ACHN (cell line): ENCODE data around the gene CHST13.
"Not testable (repeated sequence)": the region's sequence is repeated elsewhere in the genome, so short reads cannot be mapped to it uniquely, and the experiment has no call there.

Experiments
- DNase-seq: peaks from one replicate; pipeline ENCODE4 v3.0.0-alpha.2; 2015
- in situ Hi-C: cut with HindIII; loops from 2 replicates; pipeline ENCODE4 v1.10.0; 2017; ENCODE audit warnings: low sequenced_read_pairs, low pct_ligation_motif_present, low pct_unique_long_range_greater_than_20kb

CHST13 gene

DNA sequence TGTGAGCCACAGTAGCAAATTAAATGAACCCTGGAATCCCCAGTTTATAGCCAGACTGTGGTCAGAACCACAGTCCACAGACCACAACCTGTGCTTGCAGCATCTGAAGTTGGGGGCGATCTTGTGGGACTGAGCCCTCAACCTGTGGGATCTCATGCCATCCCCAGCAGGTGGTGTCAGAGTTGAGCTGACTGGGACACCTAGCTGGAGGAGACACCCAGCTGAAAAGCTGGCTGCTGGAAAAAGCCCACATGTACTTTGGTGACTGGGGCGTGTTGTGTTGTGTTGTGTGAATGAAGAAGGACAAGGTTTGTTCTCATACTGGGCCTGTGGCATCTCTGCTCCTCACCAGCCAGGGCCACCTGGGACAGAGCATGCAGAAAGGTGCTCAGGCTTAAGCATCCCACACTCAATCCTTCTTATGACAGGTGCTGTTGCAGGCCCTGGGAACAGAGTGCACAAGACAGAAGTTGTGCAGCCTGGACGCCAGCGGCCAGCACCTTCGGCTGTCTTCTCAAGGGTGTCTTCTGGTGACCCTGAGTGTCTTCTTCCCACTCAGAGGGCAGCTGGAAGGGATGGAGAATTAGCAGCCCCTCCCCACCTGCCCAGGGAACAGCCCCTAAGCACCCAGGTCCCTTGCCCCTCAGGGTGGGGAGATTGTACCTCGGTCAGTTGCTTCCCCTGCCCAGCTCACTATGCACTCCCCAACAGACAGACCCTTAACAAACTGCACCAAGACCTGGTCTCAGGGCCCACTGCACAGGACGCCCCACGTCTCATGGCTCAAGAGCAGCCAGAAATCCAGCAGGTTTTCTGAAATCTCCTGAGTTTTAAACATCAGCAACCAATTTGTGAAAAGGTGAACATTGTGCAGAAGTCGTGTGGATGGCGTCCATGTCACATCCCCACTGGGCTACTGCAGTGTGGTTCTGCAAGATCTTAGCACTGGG is 4.2 kb upstream of the CHST13 start:
- in situ Hi-C loops, result no loop called here
- DNase-seq, result no peak

- in situ Hi-C loops, result no loop called here
- DNase-seq, result no peak
Observed at GRCh38 chr3:126521122-126521891, 2.6 kb upstream of the CHST13 start.

DNA sequence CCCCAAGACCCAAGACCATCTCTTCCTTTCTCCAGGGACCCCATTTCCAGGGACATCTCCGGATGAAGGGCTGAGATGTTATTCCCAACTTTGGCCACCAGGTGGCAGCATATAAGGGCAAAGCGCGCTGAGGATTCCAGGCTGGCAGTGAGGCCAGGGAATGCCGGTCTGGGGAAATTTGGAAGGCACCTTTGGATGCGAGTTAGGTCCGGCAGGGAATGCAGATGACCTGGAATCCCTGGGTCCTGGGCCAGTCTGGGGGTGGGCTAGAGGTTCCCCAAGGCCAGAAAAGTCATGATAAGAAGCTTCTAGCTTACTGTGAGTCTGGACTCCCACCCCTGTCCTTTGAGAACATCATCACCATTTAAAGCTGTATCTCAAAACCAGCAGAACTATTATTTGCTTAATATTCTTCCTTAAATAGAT is 1.6 kb upstream of the CHST13 start:
- DNase-seq, result peak; percentile 54
- in situ Hi-C loops, result no loop called here

- peak; percentile 62 for DNase-seq
- in situ Hi-C loops, result no loop called here
Observed at GRCh38 chr3:126524429-126524988, 554 bp downstream of the CHST13 start.

GRCh38 chr3:126525091-126525852 is 1.3 kb downstream of the CHST13 start:
- DNase-seq, result no peak
- in situ Hi-C loops, result no loop called here

DNA sequence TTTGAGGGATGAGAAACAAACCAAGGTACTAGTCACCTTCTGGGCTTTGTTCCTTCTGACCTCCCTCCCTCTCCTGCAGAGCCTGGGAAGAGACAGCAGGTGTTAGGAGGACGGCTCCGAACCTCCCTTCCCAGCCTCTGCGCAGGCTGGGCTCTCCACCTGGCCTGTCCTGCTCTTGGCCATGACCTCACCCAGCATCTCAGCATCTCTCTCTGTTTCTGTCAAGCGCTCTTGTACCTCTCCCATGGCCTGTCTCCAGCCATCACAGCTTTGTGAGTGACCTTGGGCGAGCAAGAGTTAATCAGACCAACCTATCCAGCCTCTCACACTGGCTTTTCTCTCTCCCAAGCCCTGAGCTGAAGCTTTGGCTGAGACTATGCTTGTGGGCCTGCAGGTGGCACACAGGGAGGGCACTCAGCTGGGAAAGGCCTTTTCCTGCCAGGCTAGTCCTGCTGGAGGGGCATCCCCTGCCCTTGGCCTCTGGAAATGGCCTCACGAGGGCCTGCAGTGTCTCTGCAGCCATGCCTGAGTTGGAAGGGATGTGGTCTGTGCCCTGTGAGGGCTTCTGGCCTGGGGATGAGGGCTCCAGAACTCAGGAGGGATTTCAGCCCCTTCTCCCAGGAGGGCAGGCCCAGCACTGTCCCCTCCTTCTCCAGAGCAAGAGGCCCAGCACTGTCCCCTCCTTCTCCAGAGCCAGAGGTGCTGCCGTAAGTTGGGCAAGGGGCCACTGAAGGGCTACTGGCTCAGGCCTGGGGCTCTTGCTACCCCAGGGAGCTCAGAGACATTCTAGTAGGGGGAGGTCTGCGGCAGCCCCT is 2.1 kb downstream of the CHST13 start:
- in situ Hi-C loops, result no loop called here
- no peak for DNase-seq

DNA sequence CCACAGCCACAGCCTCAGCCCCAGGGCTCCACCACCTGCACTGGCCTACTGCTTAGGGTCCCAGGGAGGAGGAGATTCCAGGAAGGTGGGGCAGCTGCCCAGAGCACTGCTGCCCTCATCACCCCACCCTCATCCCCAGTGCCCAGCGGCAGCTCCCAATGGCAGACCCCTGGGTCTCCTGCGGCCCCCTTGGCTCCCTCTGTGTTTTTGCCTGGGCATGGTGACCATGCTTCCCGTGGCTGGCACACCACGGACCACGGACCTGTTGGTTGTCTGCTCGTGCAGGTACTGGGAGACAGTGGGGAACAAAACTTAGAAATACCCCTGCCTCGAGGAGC is 2.7 kb downstream of the CHST13 start:
- in situ Hi-C loops, result no loop called here

DNA sequence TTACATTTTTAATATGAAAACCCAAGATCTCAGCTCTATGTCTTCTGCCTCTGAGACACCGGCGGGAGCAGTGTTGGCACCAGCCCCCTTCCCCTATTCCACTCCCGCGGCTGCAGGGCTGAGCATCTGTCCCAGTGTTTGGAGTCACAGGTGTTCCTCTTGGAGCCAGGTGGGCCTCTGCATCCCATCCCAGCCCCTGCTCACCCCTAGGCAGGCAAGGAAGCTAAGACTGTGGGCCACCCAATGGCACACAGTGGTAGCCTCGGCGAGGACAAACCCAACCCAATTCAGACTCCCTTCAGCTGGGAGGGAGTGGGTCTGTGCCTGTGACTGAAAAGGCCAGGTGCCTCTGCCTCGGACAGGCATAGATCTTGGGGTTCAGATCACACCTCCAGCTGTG is 3.1 kb downstream of the CHST13 start:
- DNase-seq, result no peak
- in situ Hi-C loops, result no loop called here

More for the DNA sequence above, 2.7 kb downstream of the CHST13 start:
- no peak for DNase-seq

DNA sequence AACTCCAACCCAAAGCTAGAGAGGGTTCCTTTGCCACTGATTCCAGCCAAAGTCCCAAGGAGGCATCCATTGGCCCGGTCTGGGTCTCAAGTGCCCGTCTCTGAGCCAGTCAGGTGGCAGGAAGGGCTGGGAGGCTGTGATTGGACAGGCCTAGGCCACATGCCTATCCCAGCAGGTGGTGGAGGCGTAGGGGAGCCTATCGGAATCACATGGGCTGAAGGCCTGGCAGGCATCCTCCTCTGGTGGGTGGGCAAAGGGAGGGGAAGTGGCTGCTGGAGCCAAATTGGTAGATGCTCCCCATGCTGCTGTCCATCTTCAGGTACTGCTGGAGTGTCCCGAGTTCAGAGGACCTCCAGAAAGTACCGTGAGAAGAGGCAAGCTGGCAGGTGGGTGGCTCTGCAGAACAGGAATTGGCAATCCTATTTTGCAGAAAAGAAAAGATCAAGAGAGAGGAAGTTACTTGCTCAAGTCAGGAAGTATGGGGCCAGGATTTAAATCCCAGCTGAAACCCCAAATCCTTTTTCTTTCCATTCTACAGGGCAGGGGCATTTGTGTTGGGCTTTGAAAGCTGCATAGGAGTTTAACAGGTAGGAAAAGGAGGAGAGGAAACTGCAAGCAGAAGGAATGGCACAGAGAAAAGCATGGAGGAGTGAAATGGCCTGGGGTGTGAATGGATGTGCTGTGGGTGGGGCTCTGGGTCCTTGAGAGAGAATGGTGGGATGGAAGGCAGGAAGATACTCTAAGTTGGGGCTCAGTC is 3.7 kb downstream of the CHST13 start:
- in situ Hi-C loops, result no loop called here
- DNase-seq, result no peak

- no peak for DNase-seq
- in situ Hi-C loops, result no loop called here
Observed at GRCh38 chr3:126528419-126528799, 4.5 kb downstream of the CHST13 start.

GRCh38 chr3:126528800-126529541 is 5.0 kb downstream of the CHST13 start:
- in situ Hi-C loops, result no loop called here
- peak; percentile 66 for DNase-seq

DNA sequence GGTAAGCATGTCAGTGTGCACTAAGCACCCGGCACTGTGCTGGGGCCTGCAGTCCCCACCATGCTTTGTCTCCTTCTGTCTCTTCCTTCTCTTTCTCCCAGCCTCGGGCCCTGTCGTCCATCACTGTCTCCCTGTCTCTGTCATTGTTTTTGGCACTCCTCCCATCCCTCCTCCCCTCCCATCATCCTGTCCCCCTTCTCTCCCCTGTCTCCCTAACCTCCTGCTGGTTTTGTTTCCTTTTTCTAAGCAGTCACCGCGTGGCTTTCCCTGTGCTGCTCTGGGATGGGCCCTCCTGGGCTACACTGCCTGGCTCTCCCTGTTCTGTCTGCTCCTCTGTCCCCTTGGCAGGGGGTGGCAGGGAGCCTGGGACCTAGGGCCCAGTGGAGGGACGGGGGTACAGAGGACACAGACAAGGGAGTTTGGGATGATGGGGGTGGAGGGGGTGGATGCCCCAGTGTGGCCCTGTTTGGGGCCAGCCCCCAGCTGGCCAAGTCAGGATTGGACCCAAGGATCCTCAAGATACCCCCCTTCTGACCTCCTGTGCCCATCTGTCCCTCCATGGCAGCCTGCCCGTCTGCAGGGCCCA is 5.7 kb downstream of the CHST13 start:
- no peak for DNase-seq
- in situ Hi-C loops, result no loop called here

DNA sequence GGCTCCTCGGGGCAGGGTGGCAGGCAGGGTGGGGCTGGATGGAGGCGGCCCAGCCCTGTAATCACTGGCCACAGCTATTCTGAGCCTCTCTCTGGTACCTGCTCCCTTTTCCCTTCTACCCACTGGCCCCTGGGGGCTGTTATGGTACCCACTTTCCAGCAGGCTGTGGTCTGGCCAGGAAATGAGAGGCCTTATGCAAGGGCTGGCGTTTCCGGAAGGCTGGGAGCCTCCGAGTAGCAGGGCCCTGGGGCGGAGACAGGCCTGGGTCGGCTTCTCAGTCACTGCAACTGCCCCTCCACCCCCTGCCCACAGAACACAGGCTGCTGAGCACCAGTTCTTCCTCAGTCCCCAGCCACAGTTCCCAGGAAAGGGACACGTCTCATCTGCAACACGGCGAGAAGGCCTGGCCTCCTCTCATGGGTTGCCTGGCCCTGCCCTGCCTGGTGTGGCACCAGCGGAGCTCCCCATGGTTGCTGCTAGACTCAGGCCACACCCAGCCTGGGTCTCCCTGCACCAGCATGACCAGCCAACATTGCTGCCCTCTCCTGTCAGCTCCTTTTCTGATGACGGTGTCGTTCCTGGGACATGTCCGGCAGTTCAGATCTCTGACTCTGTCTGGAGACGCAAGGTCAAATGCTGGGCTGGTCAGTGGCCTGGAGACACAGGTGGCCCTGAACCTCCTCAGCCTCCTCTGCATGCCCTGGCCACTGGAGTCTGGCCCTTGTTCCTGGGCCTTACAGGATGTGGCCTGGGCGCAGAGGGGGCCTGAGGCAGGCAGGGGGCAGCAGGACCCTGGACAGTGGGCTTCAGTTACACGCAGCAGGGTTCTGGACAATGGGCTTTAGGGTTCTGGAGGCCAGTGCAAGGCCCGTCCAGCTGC is 6.5 kb downstream of the CHST13 start:
- in situ Hi-C loops, result no loop called here
- DNase-seq, result no peak

DNA sequence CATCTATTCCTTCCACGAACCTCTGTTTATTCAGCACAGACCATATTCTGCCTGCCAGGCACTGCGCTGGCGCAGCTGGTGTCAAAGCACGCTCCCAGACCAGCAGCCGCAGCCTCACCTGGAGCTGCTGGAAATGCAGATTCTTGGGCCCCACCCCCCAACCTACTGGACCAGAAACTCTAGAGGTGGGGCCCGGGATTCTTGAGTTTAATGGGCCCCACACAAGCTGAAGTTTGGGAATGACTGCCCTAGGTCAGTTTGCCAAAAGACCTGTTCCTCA is 7.0 kb downstream of the CHST13 start:
- in situ Hi-C loops, result no loop called here

GRCh38 chr3:126533506-126533905 is 9.6 kb downstream of the CHST13 start:
- no peak for DNase-seq
- in situ Hi-C loops, result no loop called here

More for the DNA sequence above, 7.0 kb downstream of the CHST13 start:
- DNase-seq, result no peak

DNA sequence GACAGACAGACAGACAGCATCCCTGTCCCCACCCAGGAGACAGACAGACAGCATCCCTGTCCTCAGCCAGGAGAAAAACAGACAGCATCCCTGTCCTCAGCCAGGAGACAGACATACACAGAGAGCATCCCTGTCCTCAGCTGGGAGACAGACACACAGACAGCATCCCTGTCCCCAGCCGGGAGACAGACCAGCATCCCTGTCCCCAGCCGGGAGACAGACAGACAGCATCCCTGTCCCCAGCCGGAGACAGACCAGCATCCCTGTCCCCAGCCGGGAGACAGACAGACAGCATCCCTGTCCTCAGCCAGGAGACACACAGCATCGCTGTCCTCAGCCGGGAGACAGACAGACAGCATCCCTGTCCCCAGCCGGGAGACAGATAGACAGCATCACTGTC is 10.8 kb downstream of the CHST13 start:
- in situ Hi-C loops, DNase-seq: not testable (repeated sequence)
